Fibroblast of lung (primary cell): ENCODE measurements around the gene TRIM60. TPM values are rescaled to one million over a fixed set of nuclear protein-coding genes. Genes with fewer than 3 reads are reported as not detected.
"Not testable (repeated sequence)": the region's sequence is repeated elsewhere in the genome, so short reads cannot be mapped to it uniquely, and the experiment has no call there.

Source experiments
- DNase-seq, 2 donors: peaks; one replicate each; pipeline versions ENCODE4 v3.0.0 to v3.0.0-alpha.2; 2010; ENCODE audit warnings: low read depth in 2 of 2
- H2AFZ ChIP-seq: 2 replicates; pipeline ENCODE4 v1.5.1; 2012; ENCODE audit warnings: low read length, control low read depth, inconsistent platforms
- H3K27ac ChIP-seq: 2 replicates; pipeline ENCODE4 v1.5.1; 2011; ENCODE audit warnings: low read length, control low read depth; ENCODE audit not compliant: insufficient read depth
- H3K27me3 ChIP-seq: 2 replicates; pipeline ENCODE4 v1.5.1; 2011; ENCODE audit warnings: mild to moderate bottlenecking, low read length; ENCODE audit not compliant: control insufficient read depth, insufficient read depth
- H3K36me3 ChIP-seq: 2 replicates; pipeline ENCODE4 v1.5.1; 2011; ENCODE audit warnings: low read length; ENCODE audit not compliant: control insufficient read depth, insufficient read depth
- H3K4me1 ChIP-seq: 2 replicates; pipeline ENCODE4 v1.5.1; 2011; ENCODE audit warnings: low read length; ENCODE audit not compliant: control insufficient read depth, insufficient read depth; ENCODE audit errors: extremely low read depth
- H3K4me2 ChIP-seq: 2 replicates; pipeline ENCODE4 v1.5.1; 2011; ENCODE audit warnings: low read length, control low read depth; ENCODE audit not compliant: insufficient read depth; ENCODE audit errors: extremely low read depth
- H3K4me3 ChIP-seq, 4 experiments: fragments of 200-600 bp in 1 of 4; sonication (generic) in 1 of 4; replicated peaks in 1 of 4; 2 replicates each; pipeline ENCODE4 v1.5.1; 2011 to 2016; ENCODE audit warnings: low read length in 4 of 4, low read depth in 3 of 4, mild to moderate bottlenecking in 3 of 4, control low read depth in 2 of 4, inconsistent platforms in 1 of 4, mixed read lengths in 1 of 4; ENCODE audit not compliant: insufficient read depth in 1 of 4; ENCODE audit errors: control extremely low read depth in 1 of 4
- H3K79me2 ChIP-seq: 2 replicates; pipeline ENCODE4 v1.5.1; 2012; ENCODE audit warnings: mild to moderate bottlenecking, low read length, inconsistent platforms; ENCODE audit not compliant: control insufficient read depth, insufficient read depth
- H3K9ac ChIP-seq: 2 replicates; pipeline ENCODE4 v1.5.1; 2011; ENCODE audit warnings: mild to moderate bottlenecking, low read length, control low read depth; ENCODE audit not compliant: insufficient read depth
- H3K9me3 ChIP-seq: 2 replicates; pipeline ENCODE4 v1.5.1; 2012; ENCODE audit warnings: low read depth, low read length; ENCODE audit not compliant: control insufficient read depth, insufficient read depth
- H4K20me1 ChIP-seq: 2 replicates; pipeline ENCODE4 v1.5.1; 2011; ENCODE audit warnings: low read length; ENCODE audit not compliant: control insufficient read depth, insufficient read depth; ENCODE audit errors: extremely low read depth
- CTCF ChIP-seq, 2 donors: IDR thresholded peaks in 1 of 2; conservative IDR thresholded peaks in 1 of 2; 1 replicate in 1 of 2; 2 replicates in 1 of 2; pipeline ENCODE4 v1.5.1; 2011 to 2012; ENCODE audit warnings: low read length in 2 of 2, control low read depth in 1 of 2, inconsistent platforms in 1 of 2, low read depth in 1 of 2, mild to moderate bottlenecking in 1 of 2
- EZH2 ChIP-seq: IDR thresholded peaks from 2 replicates; pipeline ENCODE4 v1.5.1; 2012; ENCODE audit warnings: low read length, control low read depth, mild to moderate bottlenecking; ENCODE audit errors: missing control alignments
- polyA plus RNA-seq, 2 donors: library from polyadenylated mRNA; depleted of rRNA in 1 of 2; stranded (reverse) in 1 of 2; unstranded in 1 of 2; fragments of >200 nt; gene quantifications; 2 replicates each; pipeline ENCODE4 v1.2.1, GENCODE V29; 2011 to 2012; ENCODE audit warnings: missing spikeins in 1 of 2
- total RNA-seq: library from RNA; depleted of rRNA; stranded (reverse); fragments of >200 nt; gene quantifications from 2 replicates; pipeline ENCODE4 v1.2.1, GENCODE V29; 2014

Gene TRIM60
- total and polyA plus RNA-seq, 2 donors (not counting 1 experiment from before 2014, with no cell fraction given) = not detected

GRCh38 chr4:165077034-165077578 is 45.3 kb downstream of the TRIM60 start:
- Histone ChIP-seq H3K4me3 (no peak overlapping the region), H3K4me2 (no peak overlapping the region), H3K9me3 (no peaks in the 10 kb centered on the region), H3K79me2 (no peaks in the 10 kb centered on the region), H3K9ac (no peak overlapping the region), H2AFZ (no peak overlapping the region), H3K4me1 (no peaks in the 10 kb centered on the region), H3K36me3 (peaks cover 2% of the 10 kb centered on the region), H3K27me3 (no peaks in the 10 kb centered on the region), H3K27ac (no peak overlapping the region), H4K20me1 (no peaks in the 10 kb centered on the region)
- TF ChIP-seq CTCF (conservative IDR thresholded peaks at IDR 0.05 in 1 of 2, IDR thresholded peaks at IDR 0.05 in 1 of 2; ENCODE audit: low read depth in 1 of 2, low read length in 2 of 2) (no peak), EZH2 (no peak)
- DNase-seq = no peak

- Histone ChIP-seq H3K9me3 (no peaks in the 10 kb centered on the region), H2AFZ (no peak overlapping the region), H3K9ac (no peak overlapping the region), H3K4me2 (no peak overlapping the region), H3K27ac (no peak overlapping the region), H4K20me1 (no peaks in the 10 kb centered on the region), H3K4me3 (no peak overlapping the region), H3K79me2 (no peaks in the 10 kb centered on the region), H3K4me1 (no peaks in the 10 kb centered on the region), H3K36me3 (peaks cover 2% of the 10 kb centered on the region), H3K27me3 (no peaks in the 10 kb centered on the region)
- TF ChIP-seq EZH2 (no peak), CTCF (conservative IDR thresholded peaks at IDR 0.05 in 1 of 2, IDR thresholded peaks at IDR 0.05 in 1 of 2; ENCODE audit: low read depth in 1 of 2, low read length in 2 of 2) (no peak)
- peak; percentile 20 to 38 for DNase-seq
These were observed 47.7 kb downstream of the TRIM60 start for GRCh38 chr4:165079476-165079875.

- H3K4me3 ChIP-seq, H3K27ac ChIP-seq, DNase-seq, H3K27me3 ChIP-seq, H4K20me1 ChIP-seq, H3K9ac ChIP-seq, H3K9me3 ChIP-seq, H3K36me3 ChIP-seq, H2AFZ ChIP-seq, H3K79me2 ChIP-seq, H3K4me2 ChIP-seq, H3K4me1 ChIP-seq: not testable (repeated sequence)
These were observed 53.0 kb downstream of the TRIM60 start for GRCh38 chr4:165084787-165085186.
